Measurements from ENCODE around the gene TBC1D13. TPM values are rescaled to one million over a fixed set of nuclear protein-coding genes. Genes with fewer than 3 reads are reported as not detected.

Gene TBC1D13
- polyA plus RNA-seq (24.4 and 30.0 TPM in 2 replicates), polyA minus RNA-seq (16.1 and 16.9 TPM in 2 replicates)

- Histone ChIP-seq H3K27me3 (ENCODE audit: insufficient read depth, low read depth, low read length) (no peaks in the 10 kb centered on the region), H3F3A (ENCODE audit: insufficient read depth, low read length, poor library complexity, severe bottlenecking) (no peaks in the 10 kb centered on the region), H3K9me2 (ENCODE audit: insufficient read depth, low read length) (no peaks in the 10 kb centered on the region), H3K9me3 (ENCODE audit: low read length) (no peaks in the 10 kb centered on the region), H3K36me3 (ENCODE audit: insufficient read depth, low read length) (no peaks in the 10 kb centered on the region), H2AFZ (ENCODE audit: low read depth, low read length) (peak within 1 kb of the TSS; percentile 57), H3K4me2 (ENCODE audit: low read length) (peak within 1 kb of the TSS; percentile 95), H3K9ac (ENCODE audit: low read length) (peak within 1 kb of the TSS; percentile 79), H3K27ac (ENCODE audit: low read length) (peak within 1 kb of the TSS; percentile 47), H3K79me2 (replicated peaks; ENCODE audit: insufficient read depth, low read length) (peaks cover 13% of the 10 kb centered on the region), H3K4me3 (ENCODE audit: low read length) (peak within 1 kb of the TSS; percentile 85), H4K20me1 (ENCODE audit: insufficient read depth) (no peaks in the 10 kb centered on the region)
- TF ChIP-seq EZH2 (IDR thresholded peaks at IDR 0.05; ENCODE audit: borderline replicate concordance, insufficient read depth, low read length, poor library complexity, severe bottlenecking) (no peak), RAD21 (conservative IDR thresholded peaks at IDR 0.05) (peak; percentile 52), EP300 (conservative IDR thresholded peaks at IDR 0.05; ENCODE audit: poor library complexity, severe bottlenecking) (peak; percentile 61), REST (IDR thresholded peaks at IDR 0.05; ENCODE audit: borderline replicate concordance) (peak; percentile 43), SMC3 (conservative IDR thresholded peaks at IDR 0.05; ENCODE audit: poor library complexity) (peak; percentile 59), MXI1 (conservative IDR thresholded peaks at IDR 0.05; ENCODE audit: poor library complexity, severe bottlenecking) (peak; percentile 87), TAF1 (IDR thresholded peaks at IDR 0.05; ENCODE audit: low read depth) (peak; percentile 80), POLR2AphosphoS5 (IDR thresholded peaks at IDR 0.05) (peak; percentile 85), CTCF (IDR thresholded peaks at IDR 0.05; ENCODE audit: poor library complexity, severe bottlenecking) (no peak)
These were observed at the start of gene TBC1D13 for GRCh38 chr9:128786681-128787601. TBC1D13 (plus strand) TSS chr9:128787253; CDS start chr9:128787354, 101 bp downstream.

GRCh38 chr9:128742401-128742800 is 44.7 kb upstream of the TBC1D13 start:
- no peak overlapping the region for H3K4me3 ChIP-seq (ENCODE audit: low read length)
- H3K27me3 ChIP-seq (ENCODE audit: insufficient read depth, low read depth, low read length) = no peaks in the 10 kb centered on the region
- no peak overlapping the region for H3K4me2 ChIP-seq (ENCODE audit: low read length)
- H3K36me3 ChIP-seq (ENCODE audit: insufficient read depth, low read length) = no peaks in the 10 kb centered on the region
- no peaks in the 10 kb centered on the region for H3F3A ChIP-seq (ENCODE audit: insufficient read depth, low read length, poor library complexity, severe bottlenecking)
- TF ChIP-seq REST (IDR thresholded peaks at IDR 0.05; ENCODE audit: borderline replicate concordance) (no peak), RAD21 (conservative IDR thresholded peaks at IDR 0.05) (no peak), EP300 (conservative IDR thresholded peaks at IDR 0.05; ENCODE audit: poor library complexity, severe bottlenecking) (no peak), SMC3 (conservative IDR thresholded peaks at IDR 0.05; ENCODE audit: poor library complexity) (no peak), EZH2 (IDR thresholded peaks at IDR 0.05; ENCODE audit: borderline replicate concordance, insufficient read depth, low read length, poor library complexity, severe bottlenecking) (no peak), CTCF (IDR thresholded peaks at IDR 0.05; ENCODE audit: poor library complexity, severe bottlenecking) (no peak), MXI1 (conservative IDR thresholded peaks at IDR 0.05; ENCODE audit: poor library complexity, severe bottlenecking) (no peak)
- no peaks in the 10 kb centered on the region for H4K20me1 ChIP-seq (ENCODE audit: insufficient read depth)
- H3K9ac ChIP-seq (ENCODE audit: low read length) = no peak overlapping the region
- H3K79me2 ChIP-seq (replicated peaks; ENCODE audit: insufficient read depth, low read length) = no peaks in the 10 kb centered on the region
- H3K9me3 ChIP-seq (ENCODE audit: low read length) = no peaks in the 10 kb centered on the region
- no peaks in the 10 kb centered on the region for H3K9me2 ChIP-seq (ENCODE audit: insufficient read depth, low read length)
- H3K27ac ChIP-seq (ENCODE audit: low read length) = no peak overlapping the region
- H2AFZ ChIP-seq (ENCODE audit: low read depth, low read length) = no peak overlapping the region

All from neural cell (in vitro differentiated cells).